BLaER1 (cell line): ENCODE data around the gene KRT25.

Experiments used
- H3K27ac ChIP-seq: shearing (Covaris generic); formaldehyde crosslinking; 2 replicates; pipeline ENCODE4 v1.8.1; 2022
- H3K27me3 ChIP-seq: shearing (Covaris generic); formaldehyde crosslinking; 2 replicates; pipeline ENCODE4 v1.8.1; 2022
- H3K36me3 ChIP-seq: shearing (Covaris generic); formaldehyde crosslinking; 2 replicates; pipeline ENCODE4 v1.8.1; 2022
- H3K4me1 ChIP-seq: shearing (Covaris generic); formaldehyde crosslinking; 2 replicates; pipeline ENCODE4 v1.8.1; 2022
- H3K4me2 ChIP-seq: shearing (Covaris generic); formaldehyde crosslinking; 2 replicates; pipeline ENCODE4 v1.8.1; 2022
- H3K4me3 ChIP-seq: shearing (Covaris generic); formaldehyde crosslinking; 2 replicates; pipeline ENCODE4 v1.8.1; 2022
- H3K9ac ChIP-seq: shearing (Covaris generic); formaldehyde crosslinking; 2 replicates; pipeline ENCODE4 v1.8.1; 2022
- H3K9me3 ChIP-seq: shearing (Covaris generic); formaldehyde crosslinking; 2 replicates; pipeline ENCODE4 v1.8.1; 2022
- H4K20me1 ChIP-seq: shearing (Covaris generic); formaldehyde crosslinking; 2 replicates; pipeline ENCODE4 v1.8.1; 2022
- Cebpa-rat ChIP-seq: shearing (Covaris generic); IDR thresholded peaks from 2 replicates; pipeline ENCODE4 v1.8.1; 2022

KRT25 gene

DNA sequence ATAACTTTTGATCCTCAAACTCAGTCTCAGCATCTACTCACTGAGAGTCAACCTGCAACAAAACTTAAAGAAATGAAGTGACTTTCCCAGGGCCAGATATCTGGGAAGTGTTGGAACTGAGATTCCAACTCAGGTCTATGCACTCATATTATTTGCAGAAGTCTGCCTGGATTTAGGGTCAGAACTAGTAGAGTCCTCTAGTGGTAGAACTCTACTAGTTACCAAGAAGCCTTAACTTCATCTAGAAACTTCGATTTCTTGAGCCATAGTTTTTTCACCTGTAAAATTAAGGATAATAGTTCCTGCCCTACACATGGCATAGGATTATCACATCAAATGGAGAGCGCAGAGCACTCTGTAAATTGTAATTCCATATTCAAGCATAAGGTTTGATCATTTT is 28.2 kb downstream of the KRT25 start:
- H3K4me1 ChIP-seq, result peaks cover 31% of the 10 kb centered on the region
- no peak for TF ChIP-seq Cebpa-rat
- peak overlapping the region; percentile 79 for H3K27ac ChIP-seq
- peaks cover 24% of the 10 kb centered on the region for H3K9me3 ChIP-seq
- H4K20me1 ChIP-seq, result no peaks in the 10 kb centered on the region
- H3K4me3 ChIP-seq, result no peak overlapping the region
- no peak overlapping the region for H3K9ac ChIP-seq
- H3K36me3 ChIP-seq, result no peaks in the 10 kb centered on the region
- peak overlapping the region; percentile 64 for H3K4me2 ChIP-seq
- H3K27me3 ChIP-seq, result no peaks in the 10 kb centered on the region

GRCh38 chr17:40724656-40725055 is 30.5 kb downstream of the KRT25 start:
- peaks cover 31% of the 10 kb centered on the region for H3K4me1 ChIP-seq
- no peak overlapping the region for H3K4me3 ChIP-seq
- no peak overlapping the region for H3K9ac ChIP-seq
- peaks cover 24% of the 10 kb centered on the region for H3K9me3 ChIP-seq
- no peak for TF ChIP-seq Cebpa-rat
- H3K36me3 ChIP-seq, result no peaks in the 10 kb centered on the region
- no peak overlapping the region for H3K27ac ChIP-seq
- no peaks in the 10 kb centered on the region for H4K20me1 ChIP-seq
- no peak overlapping the region for H3K4me2 ChIP-seq
- H3K27me3 ChIP-seq, result no peaks in the 10 kb centered on the region

DNA sequence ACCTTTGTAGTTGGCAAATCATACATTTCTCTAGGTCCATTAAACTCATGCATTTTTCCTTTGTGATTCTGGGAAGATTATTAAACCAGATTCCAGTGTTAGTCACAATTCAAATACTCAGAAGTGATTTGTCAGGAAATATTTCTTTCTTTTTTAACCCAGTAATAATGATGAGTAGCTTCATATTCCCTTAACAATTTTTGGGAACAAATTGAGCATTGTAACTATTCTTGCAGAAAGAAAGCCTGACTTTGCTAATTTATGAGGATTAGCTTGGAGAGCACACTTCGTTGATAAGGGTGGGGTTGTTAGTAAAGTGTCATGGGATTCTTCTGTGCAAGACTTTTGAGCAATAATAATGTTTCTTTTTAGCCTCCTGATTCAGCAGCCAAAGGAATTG is 32.9 kb downstream of the KRT25 start:
- Histone ChIP-seq H3K9ac (no peak overlapping the region), H4K20me1 (no peaks in the 10 kb centered on the region), H3K27me3 (no peaks in the 10 kb centered on the region), H3K4me3 (no peak overlapping the region), H3K27ac (no peak overlapping the region), H3K4me2 (no peak overlapping the region), H3K36me3 (no peaks in the 10 kb centered on the region), H3K9me3 (peaks cover 24% of the 10 kb centered on the region), H3K4me1 (peaks cover 8% of the 10 kb centered on the region)
- no peak for TF ChIP-seq Cebpa-rat

GRCh38 chr17:40720899-40721298 is 34.2 kb downstream of the KRT25 start:
- peaks cover 23% of the 10 kb centered on the region for H3K9me3 ChIP-seq
- no peak for TF ChIP-seq Cebpa-rat
- H3K4me3 ChIP-seq, result no peak overlapping the region
- H3K4me1 ChIP-seq, result no peaks in the 10 kb centered on the region
- H3K9ac ChIP-seq, result no peak overlapping the region
- no peaks in the 10 kb centered on the region for H3K36me3 ChIP-seq
- no peaks in the 10 kb centered on the region for H3K27me3 ChIP-seq
- no peaks in the 10 kb centered on the region for H4K20me1 ChIP-seq
- H3K4me2 ChIP-seq, result no peak overlapping the region
- H3K27ac ChIP-seq, result no peak overlapping the region

GRCh38 chr17:40718930-40719329 is 36.2 kb downstream of the KRT25 start:
- Histone ChIP-seq H3K27ac (no peak overlapping the region), H3K27me3 (no peaks in the 10 kb centered on the region), H3K4me1 (no peaks in the 10 kb centered on the region), H4K20me1 (no peaks in the 10 kb centered on the region), H3K36me3 (no peaks in the 10 kb centered on the region), H3K9me3 (peaks cover 8% of the 10 kb centered on the region; the same call in 1 of the 2 replicates), H3K4me2 (no peak overlapping the region), H3K4me3 (no peak overlapping the region), H3K9ac (no peak overlapping the region)
- no peak for TF ChIP-seq Cebpa-rat

DNA sequence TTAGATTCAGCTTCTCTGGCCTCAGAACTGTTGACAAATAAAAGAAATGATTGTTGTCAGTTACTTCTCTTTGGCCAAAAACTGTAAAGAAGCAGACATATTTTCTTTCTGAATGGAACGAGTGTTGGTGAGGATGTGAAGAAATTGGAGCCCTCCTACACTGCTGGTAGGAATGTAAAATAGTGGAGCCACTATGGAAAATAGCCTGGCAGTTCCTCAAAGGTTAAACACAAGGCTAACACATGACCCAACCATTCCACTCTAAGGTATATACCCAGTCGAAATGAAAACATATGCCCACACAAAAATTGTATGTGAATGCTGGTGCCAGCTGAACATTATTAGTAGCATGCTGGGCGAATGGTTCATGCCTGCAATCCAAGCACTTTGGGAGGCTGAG is 37.4 kb downstream of the KRT25 start:
- TF ChIP-seq Cebpa-rat, result no peak
- Histone ChIP-seq H4K20me1 (no peaks in the 10 kb centered on the region), H3K27me3 (no peaks in the 10 kb centered on the region), H3K27ac (no peak overlapping the region), H3K9ac (no peak overlapping the region), H3K4me2 (no peak overlapping the region), H3K9me3 (no peaks in the 10 kb centered on the region), H3K4me1 (no peaks in the 10 kb centered on the region), H3K4me3 (no peak overlapping the region), H3K36me3 (no peaks in the 10 kb centered on the region)

GRCh38 chr17:40714473-40714872 is 40.7 kb downstream of the KRT25 start:
- Histone ChIP-seq H3K4me3 (no peak overlapping the region), H3K27me3 (no peaks in the 10 kb centered on the region)
- TF ChIP-seq Cebpa-rat, result no peak

GRCh38 chr17:40707745-40708144 is 47.4 kb downstream of the KRT25 start:
- no peak for TF ChIP-seq Cebpa-rat
- no peaks in the 10 kb centered on the region for H4K20me1 ChIP-seq
- no peak overlapping the region for H3K9ac ChIP-seq
- peaks cover 9% of the 10 kb centered on the region; the same call in 1 of the 2 replicates for H3K4me1 ChIP-seq
- H3K27ac ChIP-seq, result no peak overlapping the region; the same call in 1 of the 2 replicates
- H3K4me3 ChIP-seq, result no peak overlapping the region
- H3K4me2 ChIP-seq, result peak overlapping the region; percentile 17; the same call in 1 of the 2 replicates
- H3K27me3 ChIP-seq, result no peaks in the 10 kb centered on the region
- no peaks in the 10 kb centered on the region for H3K36me3 ChIP-seq
- 0 out of 2 replicates have a peak, but pooled peaks cover 4% of the 10 kb centered on the region for H3K9me3 ChIP-seq

More at GRCh38 chr17:40714473-40714872, 40.7 kb downstream of the KRT25 start:
- Histone ChIP-seq H3K4me2 (no peak overlapping the region), H3K9ac (no peak overlapping the region), H4K20me1 (no peaks in the 10 kb centered on the region), H3K4me1 (no peaks in the 10 kb centered on the region), H3K27ac (no peak overlapping the region), H3K36me3 (no peaks in the 10 kb centered on the region), H3K9me3 (no peaks in the 10 kb centered on the region)

GRCh38 chr17:40705584-40705983 is 49.5 kb downstream of the KRT25 start:
- Histone ChIP-seq H3K9ac (no peak overlapping the region), H3K27ac (no peak overlapping the region), H3K36me3 (no peaks in the 10 kb centered on the region), H3K4me3 (no peak overlapping the region), H4K20me1 (no peaks in the 10 kb centered on the region), H3K27me3 (no peaks in the 10 kb centered on the region), H3K4me1 (peaks cover 9% of the 10 kb centered on the region; the same call in 1 of the 2 replicates), H3K9me3 (0 out of 2 replicates have a peak, but pooled peaks cover 4% of the 10 kb centered on the region), H3K4me2 (no peak overlapping the region)
- TF ChIP-seq Cebpa-rat, result no peak

GRCh38 chr17:40703652-40704051 is 51.5 kb downstream of the KRT25 start, which contains the start of gene KRT24:
KRT24 (minus strand) TSS chr17:40703752; CDS start chr17:40703693, 59 bp downstream.
- Histone ChIP-seq H3K27ac (no peak within 1 kb of the TSS), H3K36me3 (no peaks in the 10 kb centered on the region), H3K4me1 (peaks cover 9% of the 10 kb centered on the region; the same call in 1 of the 2 replicates), H3K4me2 (no peak within 1 kb of the TSS), H3K9me3 (0 out of 2 replicates have a peak, but pooled peaks cover 4% of the 10 kb centered on the region), H3K9ac (no peak within 1 kb of the TSS), H3K4me3 (no peak within 1 kb of the TSS), H4K20me1 (no peaks in the 10 kb centered on the region), H3K27me3 (no peaks in the 10 kb centered on the region)
- no peak for TF ChIP-seq Cebpa-rat

DNA sequence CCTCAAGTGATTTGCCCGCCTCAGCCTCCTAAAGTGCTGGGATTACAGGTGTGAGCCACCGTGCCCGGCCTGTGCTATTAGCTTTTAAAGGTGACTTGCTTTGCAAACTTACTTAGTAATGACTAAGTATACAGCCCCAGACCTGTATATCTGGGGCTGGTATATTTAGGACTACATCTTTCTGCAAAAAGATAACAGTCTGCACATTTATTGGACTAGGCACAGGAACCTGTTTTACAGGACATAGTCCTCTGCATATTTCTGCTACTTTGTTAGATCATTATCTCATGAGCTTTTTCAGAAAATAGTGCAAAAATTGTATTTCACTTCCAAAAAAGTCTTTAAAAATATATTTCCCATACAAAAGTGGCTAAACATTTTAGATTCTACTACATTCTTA is 52.9 kb downstream of the KRT25 start:
- TF ChIP-seq Cebpa-rat, result no peak
- H3K27ac ChIP-seq, result no peak overlapping the region
- no peaks in the 10 kb centered on the region for H3K9me3 ChIP-seq
- no peak overlapping the region for H3K9ac ChIP-seq
- no peaks in the 10 kb centered on the region for H4K20me1 ChIP-seq
- no peaks in the 10 kb centered on the region for H3K36me3 ChIP-seq
- H3K4me1 ChIP-seq, result no peaks in the 10 kb centered on the region
- H3K27me3 ChIP-seq, result no peaks in the 10 kb centered on the region
- H3K4me3 ChIP-seq, result no peak overlapping the region
- no peak overlapping the region for H3K4me2 ChIP-seq
